ENCODE results near the gene MGST1.
"Not testable (repeated sequence)": the region's sequence is repeated elsewhere in the genome, so short reads cannot be mapped to it uniquely, and the experiment has no call there.

- TF ChIP-seq CTCF (IDR thresholded peaks at IDR 0.05); ZFX (IDR thresholded peaks at IDR 0.05; ENCODE audit: borderline replicate concordance): not testable (repeated sequence)
Measured at GRCh38 chr12:16401835-16402234, 54.4 kb downstream of the MGST1 start.

Data from 22Rv1 (cell line).